Ovary (tissue), 9 donors: ENCODE measurements around the gene C9orf153. TPM values are rescaled to one million over a fixed set of nuclear protein-coding genes. Genes with fewer than 3 reads are reported as not detected.

ENCODE experiments used
- DNase-seq, 5 donors: peaks; one replicate each; pipeline ENCODE4 v3.0.0-alpha.2; 2019 to 2020
- H3K27ac ChIP-seq, 2 donors: fragments of 200-600 bp; one replicate each; pipeline versions ENCODE4 v1.5.1 to v1.8.0; 2019 to 2022
- H3K27me3 ChIP-seq: fragments of 200-600 bp; one replicate; pipeline ENCODE4 v1.8.0; 2022
- H3K36me3 ChIP-seq: fragments of 200-600 bp; sonication (generic); one replicate; pipeline ENCODE4 v1.5.1; 2019
- H3K4me1 ChIP-seq: one replicate; pipeline ENCODE4 v1.8.1; 2013; ENCODE audit warnings: mild to moderate bottlenecking, moderate library complexity; ENCODE audit not compliant: insufficient read depth
- H3K4me3 ChIP-seq: fragments of 200-600 bp; sonication (generic); one replicate; pipeline ENCODE4 v1.5.1; 2017
- H3K9me3 ChIP-seq, 2 donors: fragments of 200-600 bp in 1 of 2; sonication (generic) in 1 of 2; one replicate each; pipeline versions ENCODE4 v1.5.1 to v1.8.1; 2013 to 2019; ENCODE audit warnings: mild to moderate bottlenecking in 1 of 2, moderate library complexity in 1 of 2
- EP300 ChIP-seq: sonication (generic); formaldehyde crosslinking; IDR thresholded peaks from one replicate; pipeline ENCODE4 v1.6.1; 2017; ENCODE audit warnings: antibody characterized with exemption
- POLR2A ChIP-seq: fragments of 450-650 bp; IDR thresholded peaks from one replicate; pipeline ENCODE4 v1.6.1; 2017; ENCODE audit warnings: antibody characterized with exemption, mild to moderate bottlenecking, moderate library complexity
- WGBS, 3 donors: extraction: QIAGEN DNeasy Blood & Tissue Kit in 1 of 3; methylation state at CpG; one replicate each; pipeline versions ENCODE4 v1.1.5 to v1.1.7; 2013 to 2017; 5-methylcytosine and 5-hydroxymethylcytosine counted together
- intact Hi-C, 4 donors: fragments of 100-400 bp; cut with DNase I; formaldehyde crosslinking; loops; one replicate each; pipeline versions ENCODE4 v1.11.0 to v1.15.1; 2022 to 2023
- polyA plus RNA-seq, 2 donors: library from polyadenylated mRNA; stranded (reverse); fragments of 200-250 nt in 1 of 2; fragments of 350-450 nt in 1 of 2; fragmentation: Illumina TruSeq in 1 of 2; extraction: RNeasy Lipid Tissue Mini Kit (QIAGEN cat#74804) in 1 of 2; gene quantifications; one replicate each; pipeline ENCODE4 v1.2.3, GENCODE V29; 2013 to 2014
- total RNA-seq, 7 donors: library from RNA; depleted of rRNA in 2 of 7; stranded (reverse); fragments of >200 nt in 2 of 7; fragmentation: NEBNext Ultra II Directional in 3 of 7; extraction: Animal tissue kit (Norgen Biotek cat#: 25700) in 3 of 7; gene quantifications; one replicate each; pipeline versions ENCODE4 v1.1.0 to v1.2.4, GENCODE V29; 2016 to 2023
- TF ChIP-seq, protein P1 (sequence below), 3 donors: fragments of 450-650 bp in 2 of 3; fragments of 200-600 bp in 1 of 3; IDR thresholded peaks; one replicate each; pipeline versions ENCODE4 v1.5.1 to v1.8.0; 2016 to 2022; ENCODE audit warnings: antibody characterized with exemption in 3 of 3, mild to moderate bottlenecking in 1 of 3
- donor health status: DM: no; HTN: no; CAD: no; lungs with moderate emphysema.
- donor health status: DM: no; HTN: no; CAD: no.
- donor health status: Bipolar disorder and iron deficiency.
- donor health status: DM: yes; HTN: yes; CAD: no.
- donor health status: DM: no; HTN: no; CAD: no.
- donor health status: DM: yes; HTN: yes; CAD: no.

The C9orf153 gene
- total and polyA plus RNA-seq, 9 donors: 0.06 to 0.68 (median 0.32) TPM; not detected in 2

DNA sequence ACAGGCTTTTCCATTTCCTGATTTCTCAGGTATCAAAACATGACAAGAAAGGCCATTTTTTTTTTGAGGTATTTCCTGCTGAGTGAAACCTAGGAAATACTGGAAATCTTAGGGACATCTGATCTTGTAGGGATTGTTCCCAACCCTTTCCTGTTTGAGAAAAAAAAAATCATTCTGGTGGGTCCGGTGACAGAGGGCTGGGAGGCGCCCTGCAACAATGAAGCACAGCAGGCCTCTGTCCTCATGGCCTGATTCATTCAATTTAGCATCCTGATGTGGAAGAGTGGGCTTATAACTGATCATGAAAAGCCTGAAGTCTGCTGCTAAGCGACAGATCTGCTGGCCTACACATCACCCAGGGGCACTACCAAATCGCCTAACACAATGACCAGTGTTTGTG lies 3.0 kb upstream of the C9orf153 start:
- WGBS, 3 donors: 79 to 91% (median 79%) methylated on average over 4 of the region's 4 CpGs
- TF ChIP-seq EP300: no peak
- TF ChIP-seq POLR2A: no peak
- no peak overlapping the region for H3K27ac ChIP-seq
- no peaks in the 10 kb centered on the region for H3K9me3 ChIP-seq
- no peaks in the 10 kb centered on the region for H3K27me3 ChIP-seq
- no peaks in the 10 kb centered on the region for H3K4me1 ChIP-seq
- no peak overlapping the region for H3K4me3 ChIP-seq
- DNase-seq: no peak
- H3K36me3 ChIP-seq: no peaks in the 10 kb centered on the region
- intact Hi-C loops: no loop called here

DNA sequence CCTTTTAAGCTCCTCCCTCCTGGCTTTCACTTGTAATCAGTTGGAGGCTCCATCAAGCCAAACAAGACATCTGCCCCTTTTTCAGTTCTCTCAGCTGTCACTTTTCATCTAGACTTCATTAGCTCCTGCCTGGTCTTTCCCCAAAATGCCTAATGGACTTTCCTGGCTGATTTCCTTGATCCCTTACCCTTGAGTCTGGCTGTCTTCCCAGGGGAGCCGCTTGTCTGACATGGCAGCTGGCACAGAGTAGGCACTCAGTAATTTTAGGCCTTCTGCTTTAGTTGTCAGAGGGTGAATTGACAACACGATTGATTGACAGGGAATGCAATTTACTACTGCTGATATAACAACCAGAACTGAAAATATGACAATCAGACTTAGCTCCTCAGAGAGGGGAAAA lies 2.1 kb downstream of the C9orf153 start:
- H3K4me1 ChIP-seq: no peaks in the 10 kb centered on the region

DNA sequence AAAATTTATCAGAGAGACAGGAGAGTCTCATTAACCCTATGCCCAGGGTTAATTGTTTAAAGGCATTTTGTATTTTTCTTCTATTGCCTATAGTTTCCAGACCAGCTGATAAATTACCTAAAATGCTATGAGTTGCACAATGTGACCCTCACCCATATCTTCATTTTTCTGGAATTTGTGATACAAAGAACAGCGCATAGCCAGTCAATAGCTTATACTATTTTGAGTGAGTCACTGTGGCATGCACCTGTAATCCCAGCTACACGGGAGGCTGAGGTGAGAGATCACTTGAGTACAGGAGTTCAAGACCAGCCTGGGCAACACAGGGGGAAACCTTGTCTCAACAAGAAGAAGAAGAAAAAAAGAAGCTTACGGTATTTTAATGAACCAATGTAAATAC lies 2.8 kb downstream of the C9orf153 start:
- intact Hi-C loops: no loop called here

More for the DNA sequence above, 2.1 kb downstream of the C9orf153 start:
- TF ChIP-seq POLR2A: no peak
- TF ChIP-seq, protein P1, sequence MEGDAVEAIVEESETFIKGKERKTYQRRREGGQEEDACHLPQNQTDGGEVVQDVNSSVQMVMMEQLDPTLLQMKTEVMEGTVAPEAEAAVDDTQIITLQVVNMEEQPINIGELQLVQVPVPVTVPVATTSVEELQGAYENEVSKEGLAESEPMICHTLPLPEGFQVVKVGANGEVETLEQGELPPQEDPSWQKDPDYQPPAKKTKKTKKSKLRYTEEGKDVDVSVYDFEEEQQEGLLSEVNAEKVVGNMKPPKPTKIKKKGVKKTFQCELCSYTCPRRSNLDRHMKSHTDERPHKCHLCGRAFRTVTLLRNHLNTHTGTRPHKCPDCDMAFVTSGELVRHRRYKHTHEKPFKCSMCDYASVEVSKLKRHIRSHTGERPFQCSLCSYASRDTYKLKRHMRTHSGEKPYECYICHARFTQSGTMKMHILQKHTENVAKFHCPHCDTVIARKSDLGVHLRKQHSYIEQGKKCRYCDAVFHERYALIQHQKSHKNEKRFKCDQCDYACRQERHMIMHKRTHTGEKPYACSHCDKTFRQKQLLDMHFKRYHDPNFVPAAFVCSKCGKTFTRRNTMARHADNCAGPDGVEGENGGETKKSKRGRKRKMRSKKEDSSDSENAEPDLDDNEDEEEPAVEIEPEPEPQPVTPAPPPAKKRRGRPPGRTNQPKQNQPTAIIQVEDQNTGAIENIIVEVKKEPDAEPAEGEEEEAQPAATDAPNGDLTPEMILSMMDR (IDR thresholded peaks at IDR 0.05): no peak
- no peak for TF ChIP-seq EP300
- intact Hi-C loops: no loop called here
- no peaks in the 10 kb centered on the region for H3K27me3 ChIP-seq
- H3K27ac ChIP-seq: no peak overlapping the region
- DNase-seq: no peak
- WGBS, 3 donors: 74 to 83% (median 80%) methylated on average over 2 of the region's 2 CpGs
- H3K9me3 ChIP-seq: no peaks in the 10 kb centered on the region
- no peak overlapping the region for H3K4me3 ChIP-seq
- H3K36me3 ChIP-seq: no peaks in the 10 kb centered on the region

DNA sequence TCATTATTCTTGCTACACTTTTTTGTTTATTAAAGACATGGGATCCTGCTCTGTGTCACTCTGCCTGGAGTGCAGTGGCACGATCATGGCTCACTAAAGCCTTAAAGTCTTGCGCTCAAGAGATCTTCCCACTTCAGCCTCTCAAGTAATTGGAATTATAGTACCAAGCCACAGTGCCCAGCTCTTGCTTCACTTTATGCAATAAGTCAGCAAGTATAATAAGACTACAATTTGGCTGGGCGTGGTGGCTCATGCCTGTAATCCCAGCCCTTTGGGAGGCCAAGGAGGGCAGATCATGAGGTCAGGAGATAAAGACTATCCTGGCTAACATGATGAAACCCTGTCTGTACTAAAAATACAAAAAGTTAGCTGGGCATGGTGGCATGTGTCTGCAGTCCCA lies 5.9 kb downstream of the C9orf153 start:
- intact Hi-C loops: no loop called here
- TF ChIP-seq POLR2A: no peak
- TF ChIP-seq EP300: no peak
- TF ChIP-seq, protein P1 (IDR thresholded peaks at IDR 0.05): no peak

More for the DNA sequence above, 2.8 kb downstream of the C9orf153 start:
- H3K36me3 ChIP-seq: no peaks in the 10 kb centered on the region
- H3K27ac ChIP-seq: no peak overlapping the region
- DNase-seq: no peak
- H3K27me3 ChIP-seq: no peaks in the 10 kb centered on the region
- no peak overlapping the region for H3K4me3 ChIP-seq
- H3K4me1 ChIP-seq: no peaks in the 10 kb centered on the region
- H3K9me3 ChIP-seq: no peaks in the 10 kb centered on the region
- 52 to 61% (median 52%) methylated on average over 3 of the region's 3 CpGs for WGBS, 3 donors
- TF ChIP-seq EP300 (no peak), POLR2A (no peak)
- TF ChIP-seq, protein P1 (IDR thresholded peaks at IDR 0.05): no peak

DNA sequence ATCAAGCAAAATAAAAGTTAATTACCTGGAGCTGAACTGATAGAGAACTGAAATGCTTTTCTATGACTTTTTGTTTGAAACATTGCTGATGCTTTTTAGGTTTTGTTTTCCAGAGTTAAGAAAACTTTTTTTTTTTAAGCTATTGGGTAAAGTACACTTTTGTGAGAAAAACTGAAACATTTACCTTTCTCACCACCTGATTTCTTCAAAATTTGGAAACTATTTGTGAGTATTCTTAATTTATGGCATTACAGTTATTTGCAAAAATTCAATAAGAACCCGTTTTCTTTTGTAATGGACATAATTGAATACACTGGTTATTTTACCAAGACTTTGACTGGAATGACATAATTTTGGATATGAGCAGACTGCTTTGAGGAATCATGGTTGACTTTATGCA lies 6.6 kb downstream of the C9orf153 start:
- Histone ChIP-seq H3K27ac (no peak overlapping the region), H3K9me3 (no peaks in the 10 kb centered on the region), H3K4me3 (no peak overlapping the region), H3K36me3 (no peaks in the 10 kb centered on the region), H3K27me3 (no peaks in the 10 kb centered on the region), H3K4me1 (no peaks in the 10 kb centered on the region)
- intact Hi-C loops: no loop called here
- TF ChIP-seq, protein P1 (IDR thresholded peaks at IDR 0.05): no peak
- no peak for TF ChIP-seq EP300
- no peak for TF ChIP-seq POLR2A
- 85 to 92% (median 90%) methylated on average over 1 of the region's 1 CpG for WGBS, 3 donors
- DNase-seq: no peak

More for the DNA sequence above, 5.9 kb downstream of the C9orf153 start:
- no peaks in the 10 kb centered on the region for H3K27me3 ChIP-seq
- 95 to 99% (median 99%) methylated on average over 3 of the region's 3 CpGs for WGBS, 3 donors
- H3K27ac ChIP-seq: no peak overlapping the region
- no peak overlapping the region for H3K4me3 ChIP-seq
- no peaks in the 10 kb centered on the region for H3K36me3 ChIP-seq
- H3K9me3 ChIP-seq: no peaks in the 10 kb centered on the region
- H3K4me1 ChIP-seq: no peaks in the 10 kb centered on the region
- DNase-seq: no peak
